GM18861 (cell line): Measurements from ENCODE around the gene PRKD2.
"Not testable (repeated sequence)": the region's sequence is repeated elsewhere in the genome, so short reads cannot be mapped to it uniquely, and the experiment has no call there.

Source experiments
- ATAC-seq: cut with Tn5 transposase; IDR thresholded peaks from one replicate; pipeline ENCODE4 v1.9.1; 2021; ENCODE audit not compliant: unreplicated experiment

PRKD2 gene

GRCh38 chr19:46634656-46635218 lies 82.2 kb downstream of the PRKD2 start:
- ATAC-seq, result no peak

- no peak for ATAC-seq
Measured at GRCh38 chr19:46634045-46634655, 82.8 kb downstream of the PRKD2 start.

GRCh38 chr19:46633130-46633529 lies 83.8 kb downstream of the PRKD2 start:
- no peak for ATAC-seq

GRCh38 chr19:46631481-46631880 lies 85.4 kb downstream of the PRKD2 start:
- no peak for ATAC-seq

GRCh38 chr19:46630586-46631205 lies 86.2 kb downstream of the PRKD2 start:
- ATAC-seq, result no peak

GRCh38 chr19:46629546-46630025 lies 87.3 kb downstream of the PRKD2 start:
- ATAC-seq, result no peak

- not testable (repeated sequence) for ATAC-seq
Measured at GRCh38 chr19:46628970-46629369, 87.9 kb downstream of the PRKD2 start.

- no peak for ATAC-seq
Measured at GRCh38 chr19:46626446-46626845, 90.5 kb downstream of the PRKD2 start.

- ATAC-seq, result no peak
Measured at GRCh38 chr19:46625731-46626130, 91.2 kb downstream of the PRKD2 start.

GRCh38 chr19:46624958-46625661 lies 91.8 kb downstream of the PRKD2 start, which contains the start of gene PTGIR:
Gene PTGIR (minus strand): TSS chr19:46625089. CDS start chr19:46624225, 864 bp downstream.
- no peak for ATAC-seq
